Measurements from ENCODE around the gene KCTD21. TPM values are rescaled to one million over a fixed set of nuclear protein-coding genes. Genes with fewer than 3 reads are reported as not detected.
A peak's percentile ranks its signal among the peaks of the same experiment; 100 is the strongest.

Gene KCTD21
- total and polyA plus RNA-seq, 9 donors: 7.4 to 24.7 (median 14.1) TPM

GRCh38 chr11:78205691-78206090 lies 17.3 kb upstream of the KCTD21 start:
- 93 to 97% (median 95%) methylated on average over 7 of the region's 7 CpGs for WGBS, 3 donors
- peak in 1 of 5 donors; percentile 11 for DNase-seq
- Histone ChIP-seq H3K36me3 (no peaks in the 10 kb centered on the region), H3K27me3 (no peaks in the 10 kb centered on the region), H3K4me1 (ENCODE audit: insufficient read depth) (no peaks in the 10 kb centered on the region), H3K27ac (no peak overlapping the region), H3K4me3 (no peak overlapping the region), H3K9me3 (no peaks in the 10 kb centered on the region)
- intact Hi-C loops (cut with DNase I): no loop called here
- no peak for TF ChIP-seq POLR2A (IDR thresholded peaks at IDR 0.05)
- no peak for TF ChIP-seq EP300 (IDR thresholded peaks at IDR 0.05)
- TF ChIP-seq, protein P1, sequence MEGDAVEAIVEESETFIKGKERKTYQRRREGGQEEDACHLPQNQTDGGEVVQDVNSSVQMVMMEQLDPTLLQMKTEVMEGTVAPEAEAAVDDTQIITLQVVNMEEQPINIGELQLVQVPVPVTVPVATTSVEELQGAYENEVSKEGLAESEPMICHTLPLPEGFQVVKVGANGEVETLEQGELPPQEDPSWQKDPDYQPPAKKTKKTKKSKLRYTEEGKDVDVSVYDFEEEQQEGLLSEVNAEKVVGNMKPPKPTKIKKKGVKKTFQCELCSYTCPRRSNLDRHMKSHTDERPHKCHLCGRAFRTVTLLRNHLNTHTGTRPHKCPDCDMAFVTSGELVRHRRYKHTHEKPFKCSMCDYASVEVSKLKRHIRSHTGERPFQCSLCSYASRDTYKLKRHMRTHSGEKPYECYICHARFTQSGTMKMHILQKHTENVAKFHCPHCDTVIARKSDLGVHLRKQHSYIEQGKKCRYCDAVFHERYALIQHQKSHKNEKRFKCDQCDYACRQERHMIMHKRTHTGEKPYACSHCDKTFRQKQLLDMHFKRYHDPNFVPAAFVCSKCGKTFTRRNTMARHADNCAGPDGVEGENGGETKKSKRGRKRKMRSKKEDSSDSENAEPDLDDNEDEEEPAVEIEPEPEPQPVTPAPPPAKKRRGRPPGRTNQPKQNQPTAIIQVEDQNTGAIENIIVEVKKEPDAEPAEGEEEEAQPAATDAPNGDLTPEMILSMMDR (IDR thresholded peaks at IDR 0.05): no peak

- no peak for DNase-seq
Observed at GRCh38 chr11:78205256-78205655, 16.8 kb upstream of the KCTD21 start.

DNA sequence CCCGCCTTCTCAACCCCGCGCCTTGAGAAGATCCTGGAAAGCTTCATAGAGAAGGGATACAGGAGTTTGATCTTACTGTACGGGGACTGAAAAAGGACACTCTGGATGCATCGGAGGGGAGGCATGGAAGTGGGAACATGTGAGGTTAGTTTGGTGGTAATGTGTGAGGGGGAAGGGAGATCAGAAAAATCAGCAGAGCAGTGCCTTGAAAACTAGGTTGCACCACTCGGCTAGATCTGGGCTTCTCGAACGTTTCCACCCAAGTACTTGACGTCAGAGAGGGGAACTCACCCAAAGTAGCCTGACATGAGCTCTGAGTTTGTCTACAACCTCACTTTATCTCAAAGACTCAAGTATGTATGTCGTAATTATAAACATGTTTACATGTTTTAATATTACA lies 14.8 kb upstream of the KCTD21 start:
- H3K36me3 ChIP-seq: no peaks in the 10 kb centered on the region
- H3K27ac ChIP-seq: no peak overlapping the region
- no peak for TF ChIP-seq EP300 (IDR thresholded peaks at IDR 0.05)
- TF ChIP-seq, protein P1 (IDR thresholded peaks at IDR 0.05): no peak
- TF ChIP-seq POLR2A (IDR thresholded peaks at IDR 0.05): no peak
- intact Hi-C loops (cut with DNase I): no loop called here
- no peak for DNase-seq
- H3K9me3 ChIP-seq: no peaks in the 10 kb centered on the region
- H3K27me3 ChIP-seq: no peaks in the 10 kb centered on the region
- H3K4me3 ChIP-seq: no peak overlapping the region
- no peaks in the 10 kb centered on the region for H3K4me1 ChIP-seq (ENCODE audit: insufficient read depth)
- WGBS, 3 donors: 87 to 88% (median 88%) methylated on average over 10 of the region's 10 CpGs

More at GRCh38 chr11:78205256-78205655, 16.8 kb upstream of the KCTD21 start:
- intact Hi-C loops (cut with DNase I): no loop called here
- Histone ChIP-seq H3K9me3 (no peaks in the 10 kb centered on the region), H3K27ac (no peak overlapping the region), H3K27me3 (no peaks in the 10 kb centered on the region), H3K4me3 (no peak overlapping the region), H3K36me3 (no peaks in the 10 kb centered on the region), H3K4me1 (ENCODE audit: insufficient read depth) (no peaks in the 10 kb centered on the region)
- 93 to 96% (median 93%) methylated on average over 4 of the region's 4 CpGs for WGBS, 3 donors
- no peak for TF ChIP-seq EP300 (IDR thresholded peaks at IDR 0.05)
- TF ChIP-seq POLR2A (IDR thresholded peaks at IDR 0.05): no peak
- TF ChIP-seq, protein P1 (IDR thresholded peaks at IDR 0.05): no peak

- no peak for TF ChIP-seq POLR2A (IDR thresholded peaks at IDR 0.05)
- no peak for TF ChIP-seq EP300 (IDR thresholded peaks at IDR 0.05)
- TF ChIP-seq, protein P1 (IDR thresholded peaks at IDR 0.05): no peak
- no peaks in the 10 kb centered on the region for H3K9me3 ChIP-seq
- no peaks in the 10 kb centered on the region for H3K36me3 ChIP-seq
- no peaks in the 10 kb centered on the region for H3K4me1 ChIP-seq (ENCODE audit: insufficient read depth)
- H3K27ac ChIP-seq: no peak overlapping the region
- intact Hi-C loops (cut with DNase I): no loop called here
- H3K27me3 ChIP-seq: no peaks in the 10 kb centered on the region
- no peak for DNase-seq
- 86 to 90% (median 89%) methylated on average over 3 of the region's 3 CpGs for WGBS, 3 donors
- no peak overlapping the region for H3K4me3 ChIP-seq
Observed at GRCh38 chr11:78202733-78203167, 14.3 kb upstream of the KCTD21 start.

Measured in ovary (tissue), 9 donors.